PFSK-1 (cell line): ENCODE data around the gene RNF41.

Experiments used
- POLR2AphosphoS5 ChIP-seq: IDR thresholded peaks from 2 replicates; pipeline ENCODE4 v1.6.1; 2012; ENCODE audit warnings: low read depth, mild to moderate bottlenecking, control low read depth, low read length, moderate library complexity
- REST ChIP-seq, 2 experiments: IDR thresholded peaks; 2 replicates each; pipeline versions ENCODE4 v1.6.1 to v1.8.0; 2011 to 2012; ENCODE audit warnings: low read depth in 2 of 2, low read length in 2 of 2, control low read depth in 1 of 2, inconsistent platforms in 1 of 2, mild to moderate bottlenecking in 1 of 2, moderate library complexity in 1 of 2; ENCODE audit not compliant: insufficient read depth in 1 of 2
- SIN3A ChIP-seq: IDR thresholded peaks from 2 replicates; pipeline ENCODE4 v1.6.1; 2012; ENCODE audit warnings: mild to moderate bottlenecking, low read length, moderate library complexity, borderline replicate concordance; ENCODE audit not compliant: insufficient read depth
- TAF1 ChIP-seq: IDR thresholded peaks from 2 replicates; pipeline ENCODE4 v1.6.1; 2012; ENCODE audit warnings: low read length, control low read depth, borderline replicate concordance; ENCODE audit not compliant: insufficient read depth

GRCh38 chr12:56202366-56202765 is 19.4 kb downstream of the RNF41 start:
- TF ChIP-seq REST (IDR thresholded peaks at IDR 0.05; ENCODE audit: insufficient read depth in 1 of 2, low read depth in 2 of 2, low read length in 2 of 2): no peak
- no peak for TF ChIP-seq POLR2AphosphoS5
- no peak for TF ChIP-seq TAF1
- no peak for TF ChIP-seq SIN3A
